OCI-LY7 (cell line): ENCODE results near the gene COL23A1. TPM values are rescaled to one million over a fixed set of nuclear protein-coding genes. Genes with fewer than 3 reads are reported as not detected.
A peak's percentile ranks its signal among the peaks of the same experiment; 100 is the strongest.

Source experiments
- BruUV-seq: library from RNA; stranded (reverse); fragments of 400-500 nt; replicated peaks from 2 replicates; lab custom pipeline; 2021; lab: Mats Ljungman, UMichigan
- CTCF ChIA-PET: fragments of 300-600 bp; sonication (Branson Sonifier 250); formaldehyde crosslinking; loops from one replicate; lab custom pipeline; 2022; ENCODE audit warnings: antibody characterized with exemption; ENCODE audit not compliant: unreplicated experiment; lab: Charles Lee
- POLR2A ChIA-PET: fragments of 300-600 bp; sonication (Branson Sonifier 250); formaldehyde crosslinking; loops from one replicate; lab custom pipeline; 2022; ENCODE audit warnings: antibody characterized with exemption; lab: Charles Lee
- DNase-seq: peaks from one replicate; pipeline ENCODE4 v3.0.0-alpha.2; 2015; ENCODE audit warnings: low spot score
- H2AFZ ChIP-seq: fragments of 200-600 bp; sonication (generic), shearing (Covaris generic); 2 replicates; pipeline ENCODE4 v1.6.1; 2014; ENCODE audit warnings: mild to moderate bottlenecking, antibody characterized with exemption, low read length, moderate library complexity
- H3K27ac ChIP-seq: fragments of 200-600 bp; sonication (generic); 2 replicates; pipeline ENCODE4 v1.5.1; 2014; ENCODE audit warnings: mixed run types, low read depth, mild to moderate bottlenecking, moderate library complexity, low read length, inconsistent platforms; ENCODE audit not compliant: poor library complexity, severe bottlenecking
- H3K36me3 ChIP-seq: fragments of 200-600 bp; sonication (generic); 2 replicates; pipeline ENCODE4 v1.6.1; 2014; ENCODE audit warnings: mild to moderate bottlenecking, antibody characterized with exemption, low read length, moderate library complexity, mixed read lengths; ENCODE audit not compliant: insufficient read depth
- H3K4me1 ChIP-seq: fragments of 200-600 bp; sonication (generic); 2 replicates; pipeline ENCODE4 v1.5.1; 2014; ENCODE audit warnings: mild to moderate bottlenecking, low read length; ENCODE audit not compliant: insufficient read depth, poor library complexity, severe bottlenecking
- H3K4me2 ChIP-seq: fragments of 200-600 bp; sonication (generic); 2 replicates; pipeline ENCODE4 v1.6.1; 2014; ENCODE audit warnings: mild to moderate bottlenecking, low read length
- H3K4me3 ChIP-seq: fragments of 200-600 bp; sonication (generic); 2 replicates; pipeline ENCODE4 v1.5.1; 2014; ENCODE audit warnings: mild to moderate bottlenecking, low read depth, low read length; ENCODE audit not compliant: poor library complexity, severe bottlenecking
- H3K79me2 ChIP-seq: fragments of 200-600 bp; sonication (generic); 2 replicates; pipeline ENCODE4 v1.6.1; 2016; ENCODE audit warnings: low read depth, mild to moderate bottlenecking, low read length, moderate library complexity, mixed read lengths; ENCODE audit not compliant: insufficient read depth
- H3K9me2 ChIP-seq: fragments of 200-600 bp; sonication (generic); 2 replicates; pipeline ENCODE4 v1.6.1; 2016; ENCODE audit warnings: mild to moderate bottlenecking, low read length, mixed read lengths; ENCODE audit not compliant: insufficient read depth
- H3K9me3 ChIP-seq: fragments of 200-600 bp; sonication (generic); 2 replicates; pipeline ENCODE4 v1.6.1; 2014; ENCODE audit warnings: mild to moderate bottlenecking, mixed run types, low read length, mixed read lengths
- H4K20me1 ChIP-seq: fragments of 200-600 bp; sonication (generic); 2 replicates; pipeline ENCODE4 v1.6.1; 2014; ENCODE audit warnings: mild to moderate bottlenecking, antibody characterized with exemption, low read length, moderate library complexity, mixed read lengths; ENCODE audit not compliant: insufficient read depth
- CTCF ChIP-seq: fragments of 200-600 bp; sonication (generic); conservative IDR thresholded peaks from 2 replicates; pipeline ENCODE4 v1.5.1; 2014; ENCODE audit warnings: mild to moderate bottlenecking, antibody characterized with exemption, low read length, moderate library complexity, mixed read lengths
- EZH2phosphoT487 ChIP-seq: fragments of 200-600 bp; sonication (generic); IDR thresholded peaks from 2 replicates; pipeline ENCODE4 v1.6.1; 2018; ENCODE audit warnings: low read depth, borderline replicate concordance, mild to moderate bottlenecking, mixed run types, antibody characterized with exemption, low read length, moderate library complexity, mixed read lengths
- intact Hi-C: fragments of 100-400 bp; cut with micrococcal nuclease; formaldehyde crosslinking; loops from one replicate; pipeline ENCODE4 v1.10.0; 2022; ENCODE audit not compliant: unreplicated experiment
- total RNA-seq, 2 experiments: library from RNA; depleted of rRNA in 1 of 2; stranded (reverse); fragments of >200 nt in 1 of 2; shearing (Covaris generic) in 1 of 2; gene quantifications; 2 replicates each; pipeline ENCODE4 v1.2.3, GENCODE V29; 2014 to 2022

The COL23A1 gene
- total RNA-seq, 2 experiments from 2014 or later: 0.53 TPM; not detected in 1

GRCh38 chr5:178554311-178554710 is 35.9 kb downstream of the COL23A1 start:
- no peak overlapping the region for H2AFZ ChIP-seq
- BruUV-seq: no TSS peak
- no peaks in the 10 kb centered on the region for H3K9me3 ChIP-seq
- H3K36me3 ChIP-seq: no peaks in the 10 kb centered on the region
- no peaks in the 10 kb centered on the region for H3K4me1 ChIP-seq
- no peaks in the 10 kb centered on the region for H3K9me2 ChIP-seq
- no peak overlapping the region for H3K4me2 ChIP-seq
- H3K27ac ChIP-seq: no peak overlapping the region
- CTCF ChIA-PET: no interaction called here
- POLR2A ChIA-PET: no interaction called here
- no peaks in the 10 kb centered on the region for H4K20me1 ChIP-seq
- TF ChIP-seq EZH2phosphoT487: no peak
- no peak for TF ChIP-seq CTCF
- H3K79me2 ChIP-seq: no peaks in the 10 kb centered on the region
- no peak overlapping the region for H3K4me3 ChIP-seq
- intact Hi-C loops: loop anchor here (5.0 kb wide), 1 partner anchor 272 kb away; no protein-coding TSS in a partner anchor
- DNase-seq: no peak

GRCh38 chr5:178553517-178553916 is 36.7 kb downstream of the COL23A1 start:
- H3K4me3 ChIP-seq: no peak overlapping the region
- no peaks in the 10 kb centered on the region for H3K9me3 ChIP-seq
- no peak overlapping the region for H3K4me2 ChIP-seq
- no peaks in the 10 kb centered on the region for H3K36me3 ChIP-seq
- H3K79me2 ChIP-seq: no peaks in the 10 kb centered on the region
- no peak for DNase-seq
- H3K9me2 ChIP-seq: no peaks in the 10 kb centered on the region
- no peaks in the 10 kb centered on the region for H3K4me1 ChIP-seq
- CTCF ChIA-PET: no interaction called here
- intact Hi-C loops: loop anchor here (5.0 kb wide), 1 partner anchor 271 kb away; no protein-coding TSS in a partner anchor
- BruUV-seq: no TSS peak
- POLR2A ChIA-PET: no interaction called here
- H4K20me1 ChIP-seq: no peaks in the 10 kb centered on the region
- H3K27ac ChIP-seq: no peak overlapping the region
- TF ChIP-seq CTCF (no peak), EZH2phosphoT487 (no peak)
- H2AFZ ChIP-seq: no peak overlapping the region

- no peaks in the 10 kb centered on the region for H3K9me2 ChIP-seq
- no peak overlapping the region for H3K27ac ChIP-seq
- CTCF ChIA-PET: no interaction called here
- intact Hi-C loops: loop anchor here (5.0 kb wide), 1 partner anchor 269 kb away; no protein-coding TSS in a partner anchor
- peak; percentile 20 for TF ChIP-seq CTCF
- TF ChIP-seq EZH2phosphoT487: no peak
- H3K79me2 ChIP-seq: no peaks in the 10 kb centered on the region
- H3K4me2 ChIP-seq: no peak overlapping the region
- no peaks in the 10 kb centered on the region for H3K36me3 ChIP-seq
- H3K9me3 ChIP-seq: no peaks in the 10 kb centered on the region
- POLR2A ChIA-PET: interaction anchor here (1.6 kb wide), 1 partner anchor 9 kb away, joined by 5 read pairs; no protein-coding TSS in a partner anchor
- H3K4me3 ChIP-seq: no peak overlapping the region
- no peaks in the 10 kb centered on the region for H3K4me1 ChIP-seq
- DNase-seq: no peak
- BruUV-seq: no TSS peak
- H4K20me1 ChIP-seq: no peaks in the 10 kb centered on the region
- no peak overlapping the region for H2AFZ ChIP-seq
Observed at GRCh38 chr5:178551468-178551867, 38.7 kb downstream of the COL23A1 start.
